DOHH2 (cell line): ENCODE measurements around the gene ARHGAP40.

Experiments used
- H3F3A ChIP-seq: fragments of 200-600 bp; sonication (generic), shearing (Covaris generic); 2 replicates; pipeline ENCODE4 v1.6.0; 2016; ENCODE audit warnings: antibody characterized with exemption, mild to moderate bottlenecking; ENCODE audit not compliant: control insufficient read depth, insufficient read depth
- H3K27ac ChIP-seq: fragments of 200-600 bp; sonication (generic); 2 replicates; pipeline ENCODE4 v1.5.1; 2014; ENCODE audit warnings: low read depth, mild to moderate bottlenecking, low read length, moderate library complexity
- H3K27me3 ChIP-seq: fragments of 200-600 bp; sonication (generic); 2 replicates; pipeline ENCODE4 v1.6.1; 2014; ENCODE audit warnings: mild to moderate bottlenecking, low read length, mixed read lengths; ENCODE audit not compliant: control insufficient read depth
- H3K36me3 ChIP-seq: fragments of 200-600 bp; sonication (generic); 2 replicates; pipeline ENCODE4 v1.6.1; 2014; ENCODE audit warnings: mild to moderate bottlenecking, low read length, moderate library complexity, mixed read lengths; ENCODE audit not compliant: control insufficient read depth
- H3K4me1 ChIP-seq: fragments of 200-600 bp; sonication (generic); 2 replicates; pipeline ENCODE4 v1.6.1; 2014; ENCODE audit warnings: mild to moderate bottlenecking, low read length, mixed read lengths; ENCODE audit not compliant: control insufficient read depth
- H3K4me2 ChIP-seq: fragments of 200-600 bp; sonication (generic); 2 replicates; pipeline ENCODE4 v1.6.0; 2014; ENCODE audit warnings: mild to moderate bottlenecking, low read length, moderate library complexity
- H3K4me3 ChIP-seq: fragments of 200-600 bp; sonication (generic); 2 replicates; pipeline ENCODE4 v1.5.1; 2014; ENCODE audit warnings: mild to moderate bottlenecking, low read length, mixed read lengths
- H3K79me2 ChIP-seq: fragments of 200-600 bp; sonication (generic); 2 replicates; pipeline ENCODE4 v1.6.1; 2014; ENCODE audit warnings: mild to moderate bottlenecking, low read length, mixed read lengths; ENCODE audit not compliant: control insufficient read depth
- H3K9me2 ChIP-seq: fragments of 200-600 bp; sonication (generic); replicated peaks from 2 replicates; pipeline ENCODE4 v1.6.1; 2014; ENCODE audit warnings: mild to moderate bottlenecking, low read length, mixed read lengths; ENCODE audit not compliant: control insufficient read depth
- H3K9me3 ChIP-seq: fragments of 200-600 bp; sonication (generic); 2 replicates; pipeline ENCODE4 v1.6.1; 2014; ENCODE audit warnings: antibody characterized with exemption, low read length, mixed read lengths; ENCODE audit not compliant: control insufficient read depth, insufficient read depth
- H4K20me1 ChIP-seq: fragments of 200-600 bp; sonication (generic); 2 replicates; pipeline ENCODE4 v1.6.0; 2014; ENCODE audit warnings: low read depth, mild to moderate bottlenecking, antibody characterized with exemption, low read length, moderate library complexity; ENCODE audit not compliant: control insufficient read depth, insufficient read depth
- EZH2phosphoT487 ChIP-seq: fragments of 200-600 bp; sonication (generic); IDR thresholded peaks from 2 replicates; pipeline ENCODE4 v1.6.1; 2017; ENCODE audit warnings: borderline replicate concordance, mild to moderate bottlenecking, antibody characterized with exemption, low read length, moderate library complexity, mixed read lengths
- TF ChIP-seq, protein P1 (sequence below): fragments of 200-600 bp; sonication (generic); IDR thresholded peaks from one replicate; pipeline ENCODE4 v1.5.1; 2014; ENCODE audit warnings: antibody characterized with exemption, mild to moderate bottlenecking, low read depth, low read length; ENCODE audit not compliant: poor library complexity, severe bottlenecking

ARHGAP40 gene

DNA sequence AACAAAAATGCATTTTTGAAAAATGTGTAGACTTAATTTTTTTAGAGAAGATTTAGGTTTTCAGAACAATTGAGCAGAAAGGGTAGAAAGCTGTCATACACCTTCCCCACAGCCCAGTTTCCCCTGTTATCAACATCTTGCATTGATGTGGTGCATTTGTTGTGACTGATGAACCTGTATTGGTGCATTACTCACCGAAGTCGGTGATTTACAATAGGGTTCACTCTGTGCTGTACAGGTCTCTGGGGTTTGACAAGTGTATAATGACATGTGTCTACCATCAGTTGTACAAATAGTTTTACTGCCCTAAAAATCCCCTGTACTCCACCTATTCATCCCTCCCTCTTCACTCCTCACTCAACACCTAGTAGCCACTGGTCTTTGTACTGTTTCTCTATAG lies 44.4 kb upstream of the ARHGAP40 start:
- no peaks in the 10 kb centered on the region for H3K9me2 ChIP-seq
- H3F3A ChIP-seq: no peaks in the 10 kb centered on the region
- no peaks in the 10 kb centered on the region; the same call in 1 of the 2 replicates for H4K20me1 ChIP-seq
- H3K36me3 ChIP-seq: peaks cover 73% of the 10 kb centered on the region
- H3K27me3 ChIP-seq: no peaks in the 10 kb centered on the region
- no peaks in the 10 kb centered on the region for H3K4me1 ChIP-seq
- TF ChIP-seq, protein P1, sequence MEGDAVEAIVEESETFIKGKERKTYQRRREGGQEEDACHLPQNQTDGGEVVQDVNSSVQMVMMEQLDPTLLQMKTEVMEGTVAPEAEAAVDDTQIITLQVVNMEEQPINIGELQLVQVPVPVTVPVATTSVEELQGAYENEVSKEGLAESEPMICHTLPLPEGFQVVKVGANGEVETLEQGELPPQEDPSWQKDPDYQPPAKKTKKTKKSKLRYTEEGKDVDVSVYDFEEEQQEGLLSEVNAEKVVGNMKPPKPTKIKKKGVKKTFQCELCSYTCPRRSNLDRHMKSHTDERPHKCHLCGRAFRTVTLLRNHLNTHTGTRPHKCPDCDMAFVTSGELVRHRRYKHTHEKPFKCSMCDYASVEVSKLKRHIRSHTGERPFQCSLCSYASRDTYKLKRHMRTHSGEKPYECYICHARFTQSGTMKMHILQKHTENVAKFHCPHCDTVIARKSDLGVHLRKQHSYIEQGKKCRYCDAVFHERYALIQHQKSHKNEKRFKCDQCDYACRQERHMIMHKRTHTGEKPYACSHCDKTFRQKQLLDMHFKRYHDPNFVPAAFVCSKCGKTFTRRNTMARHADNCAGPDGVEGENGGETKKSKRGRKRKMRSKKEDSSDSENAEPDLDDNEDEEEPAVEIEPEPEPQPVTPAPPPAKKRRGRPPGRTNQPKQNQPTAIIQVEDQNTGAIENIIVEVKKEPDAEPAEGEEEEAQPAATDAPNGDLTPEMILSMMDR: no peak
- no peak for TF ChIP-seq EZH2phosphoT487
- H3K27ac ChIP-seq: no peak overlapping the region
- H3K79me2 ChIP-seq: no peaks in the 10 kb centered on the region
- no peaks in the 10 kb centered on the region for H3K9me3 ChIP-seq
- H3K4me3 ChIP-seq: no peak overlapping the region
- no peak overlapping the region for H3K4me2 ChIP-seq

DNA sequence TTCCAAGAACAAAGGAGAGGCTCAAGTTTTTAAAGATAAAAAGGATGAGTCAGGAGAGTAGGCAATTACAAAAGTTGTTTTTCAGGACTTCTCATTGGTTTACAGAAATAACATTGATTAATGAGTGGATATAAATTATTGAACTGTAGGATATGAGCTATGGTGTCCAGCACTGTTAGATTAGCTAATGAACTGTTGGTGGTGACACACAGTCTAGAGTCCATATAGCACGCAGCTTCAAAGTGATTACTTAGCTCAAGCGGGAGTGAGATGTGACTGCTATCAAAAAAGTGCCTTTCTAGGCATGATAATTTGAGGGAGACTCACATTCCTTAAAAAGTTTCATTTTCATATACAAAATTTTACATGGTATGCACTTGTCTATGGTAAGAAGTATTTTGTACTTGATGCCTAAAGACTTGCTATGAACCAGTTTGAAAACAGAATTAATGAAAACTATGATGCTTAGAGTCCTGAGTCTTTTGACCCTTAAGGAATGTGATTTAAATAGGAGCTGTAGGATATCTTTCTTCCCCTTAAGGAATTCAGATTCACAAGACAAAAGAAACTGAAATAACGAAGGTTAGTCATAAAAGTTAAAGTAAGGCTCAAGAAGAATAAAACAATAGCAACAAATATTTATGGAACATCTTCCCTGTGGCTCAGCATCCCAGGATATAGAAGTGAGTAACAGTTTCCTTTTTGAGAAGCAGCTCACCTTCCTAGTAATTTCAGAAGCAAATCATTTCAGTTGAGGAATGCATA lies 42.8 kb upstream of the ARHGAP40 start:
- H3K9me3 ChIP-seq: no peaks in the 10 kb centered on the region
- no peak overlapping the region for H3K4me3 ChIP-seq
- no peaks in the 10 kb centered on the region for H3K4me1 ChIP-seq
- TF ChIP-seq EZH2phosphoT487: no peak
- TF ChIP-seq, protein P1: no peak
- no peaks in the 10 kb centered on the region for H3K9me2 ChIP-seq
- no peak overlapping the region for H3K27ac ChIP-seq
- H3K4me2 ChIP-seq: no peak overlapping the region
- H3F3A ChIP-seq: no peaks in the 10 kb centered on the region
- peaks cover 62% of the 10 kb centered on the region for H3K36me3 ChIP-seq
- H3K79me2 ChIP-seq: no peaks in the 10 kb centered on the region
- H3K27me3 ChIP-seq: no peaks in the 10 kb centered on the region
- H4K20me1 ChIP-seq: no peaks in the 10 kb centered on the region; the same call in 1 of the 2 replicates

DNA sequence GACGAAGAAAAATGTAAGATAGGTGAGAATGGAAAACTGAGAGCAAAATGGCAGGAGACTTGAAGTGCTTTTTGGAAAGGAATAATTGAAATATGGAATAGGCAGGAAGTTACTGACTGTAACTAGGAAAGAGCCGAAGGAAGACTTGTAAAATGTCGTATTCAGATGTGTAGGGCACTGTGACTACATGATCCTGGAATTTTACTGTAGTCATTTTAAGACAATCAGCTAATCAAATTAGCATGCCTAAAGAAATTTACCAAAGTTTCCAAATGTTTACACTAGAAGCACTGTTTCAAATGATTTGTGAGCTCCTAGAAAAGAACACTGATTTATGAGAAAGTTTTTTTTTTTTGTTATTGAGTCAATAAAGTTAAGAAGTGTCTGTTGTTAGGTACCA lies 41.8 kb upstream of the ARHGAP40 start:
- H3K9me2 ChIP-seq: no peaks in the 10 kb centered on the region
- no peaks in the 10 kb centered on the region for H3K79me2 ChIP-seq
- no peaks in the 10 kb centered on the region for H3K27me3 ChIP-seq
- no peak overlapping the region for H3K27ac ChIP-seq
- H3K9me3 ChIP-seq: no peaks in the 10 kb centered on the region
- H3K36me3 ChIP-seq: peaks cover 52% of the 10 kb centered on the region
- no peak overlapping the region for H3K4me2 ChIP-seq
- H3F3A ChIP-seq: no peaks in the 10 kb centered on the region
- no peaks in the 10 kb centered on the region; the same call in 1 of the 2 replicates for H4K20me1 ChIP-seq
- H3K4me1 ChIP-seq: no peaks in the 10 kb centered on the region
- TF ChIP-seq EZH2phosphoT487: no peak
- TF ChIP-seq, protein P1: no peak
- H3K4me3 ChIP-seq: no peak overlapping the region
